Trophoblast cell (in vitro differentiated cells and primary cell): ENCODE measurements around the gene WDR35.

Source experiments
- DNase-seq, 2 donors: peaks; one replicate each; pipeline ENCODE4 v3.0.0-alpha.2; 2016
- H2AFZ ChIP-seq: 2 replicates; pipeline ENCODE4 v1.6.1; 2013; ENCODE audit warnings: low read length, moderate library complexity, mild to moderate bottlenecking; ENCODE audit not compliant: insufficient read depth, poor library complexity
- H2AK5ac ChIP-seq: 2 replicates; pipeline ENCODE4 v1.6.1; 2013; ENCODE audit warnings: mild to moderate bottlenecking, low read length
- H2BK120ac ChIP-seq: 2 replicates; pipeline ENCODE4 v1.6.1; 2013; ENCODE audit warnings: low read length, mild to moderate bottlenecking, moderate library complexity; ENCODE audit not compliant: insufficient read depth, poor library complexity
- H2BK12ac ChIP-seq: 2 replicates; pipeline ENCODE4 v1.6.1; 2013; ENCODE audit warnings: mild to moderate bottlenecking, low read length, moderate library complexity
- H2BK5ac ChIP-seq: 2 replicates; pipeline ENCODE4 v1.6.1; 2013; ENCODE audit warnings: low read length, low read depth, moderate library complexity, mild to moderate bottlenecking; ENCODE audit not compliant: poor library complexity
- H3K14ac ChIP-seq: 2 replicates; pipeline ENCODE4 v1.6.1; 2013; ENCODE audit warnings: mild to moderate bottlenecking, low read length
- H3K18ac ChIP-seq: 2 replicates; pipeline ENCODE4 v1.6.1; 2013; ENCODE audit warnings: mild to moderate bottlenecking, low read length
- H3K23ac ChIP-seq: 2 replicates; pipeline ENCODE4 v1.6.1; 2013; ENCODE audit warnings: low read length
- H3K27ac ChIP-seq: 2 replicates; pipeline ENCODE4 v1.5.1; 2013; ENCODE audit warnings: low read depth, mild to moderate bottlenecking, inconsistent platforms, low read length, moderate library complexity
- H3K27me3 ChIP-seq: 2 replicates; pipeline ENCODE4 v1.6.1; 2013; ENCODE audit warnings: inconsistent platforms, mild to moderate bottlenecking, low read length, moderate library complexity; ENCODE audit not compliant: insufficient read depth
- H3K36me3 ChIP-seq, 2 experiments: 1 replicate in 1 of 2; 2 replicates in 1 of 2; pipeline ENCODE4 v1.6.1; 2013; ENCODE audit warnings: low read length in 2 of 2, mild to moderate bottlenecking in 2 of 2, moderate library complexity in 1 of 2; ENCODE audit not compliant: insufficient read depth in 2 of 2, control insufficient read depth in 1 of 2
- H3K4ac ChIP-seq: 2 replicates; pipeline ENCODE4 v1.6.1; 2013; ENCODE audit warnings: low read depth, mild to moderate bottlenecking, low read length, moderate library complexity
- H3K4me1 ChIP-seq, 2 experiments: 1 replicate in 1 of 2; 2 replicates in 1 of 2; pipeline ENCODE4 v1.6.1; 2013; ENCODE audit warnings: low read length in 2 of 2, mild to moderate bottlenecking in 2 of 2, moderate library complexity in 1 of 2; ENCODE audit not compliant: insufficient read depth in 2 of 2, control insufficient read depth in 1 of 2
- H3K4me2 ChIP-seq: 2 replicates; pipeline ENCODE4 v1.6.1; 2013; ENCODE audit warnings: inconsistent platforms, mild to moderate bottlenecking, low read length, moderate library complexity
- H3K4me3 ChIP-seq: 2 replicates; pipeline ENCODE4 v1.5.1; 2013; ENCODE audit warnings: mild to moderate bottlenecking, low read depth, low read length, inconsistent platforms
- H3K79me1 ChIP-seq: one replicate; pipeline ENCODE4 v1.6.1; 2013; ENCODE audit warnings: low read length
- H3K79me2 ChIP-seq: 2 replicates; pipeline ENCODE4 v1.6.1; 2013; ENCODE audit warnings: low read length, mild to moderate bottlenecking; ENCODE audit not compliant: control insufficient read depth, insufficient read depth, poor library complexity
- H3K9ac ChIP-seq: 2 replicates; pipeline ENCODE4 v1.6.1; 2013; ENCODE audit warnings: mild to moderate bottlenecking, low read length
- H3K9me3 ChIP-seq: 2 replicates; pipeline ENCODE4 v1.6.1; 2013; ENCODE audit warnings: low read depth, mild to moderate bottlenecking, control low read depth, inconsistent platforms, low read length; ENCODE audit not compliant: insufficient read depth
- H4K12ac ChIP-seq: 2 replicates; pipeline ENCODE4 v1.6.1; 2013; ENCODE audit warnings: low read depth, mild to moderate bottlenecking, low read length, moderate library complexity
- H4K8ac ChIP-seq: 2 replicates; pipeline ENCODE4 v1.6.1; 2013; ENCODE audit warnings: low read depth, mild to moderate bottlenecking, low read length, moderate library complexity
- H4K91ac ChIP-seq: one replicate; pipeline ENCODE4 v1.6.1; 2013; ENCODE audit warnings: low read depth, mild to moderate bottlenecking, low read length, moderate library complexity
- WGBS: extraction: QIAGEN DNeasy Blood & Tissue Kit; methylation state at CpG from one replicate; pipeline ENCODE4 v1.1.7; 2013; ENCODE audit warnings: missing lambda C conversion rate; ENCODE audit not compliant: insufficient read length, insufficient coverage; ENCODE audit errors: extremely low coverage; 5-methylcytosine and 5-hydroxymethylcytosine counted together

WDR35 gene

DNA sequence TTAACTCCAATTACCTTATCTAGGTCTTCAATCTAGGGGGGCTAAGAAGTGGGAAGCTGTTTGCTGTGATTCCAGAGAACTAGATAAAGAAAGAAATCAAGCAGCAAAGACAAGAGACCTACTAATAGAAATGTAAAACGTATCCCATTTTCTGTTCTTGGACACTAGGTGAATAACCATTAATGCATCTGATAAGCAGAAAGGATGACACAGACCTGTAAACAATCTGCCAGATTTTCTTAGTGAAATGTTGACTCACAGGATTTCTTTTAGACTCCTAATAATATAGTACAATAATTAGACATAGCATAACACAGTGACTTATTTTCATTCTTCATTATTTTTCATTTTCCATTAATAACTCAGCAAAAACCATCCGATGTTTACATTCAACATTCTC is 1.3 kb downstream of the WDR35 start:
- Histone ChIP-seq H2AK5ac (no peak overlapping the region), H3K79me2 (peaks cover 2% of the 10 kb centered on the region), H3K27me3 (no peaks in the 10 kb centered on the region), H4K91ac (no peak overlapping the region), H3K23ac (no peak overlapping the region), H3K36me3 (no peaks in the 10 kb centered on the region), H3K79me1 (peaks cover 2% of the 10 kb centered on the region), H3K27ac (no peak overlapping the region), H2BK5ac (no peak overlapping the region), H2AFZ (no peak overlapping the region), H3K9me3 (peaks cover 3% of the 10 kb centered on the region), H3K4me3 (no peak overlapping the region), H3K9ac (no peak overlapping the region), H3K14ac (no peak overlapping the region), H3K4me1 (peaks cover 0 to 4% of the 10 kb centered on the region in 2 experiments), H2BK120ac (no peak overlapping the region), H3K4ac (no peak overlapping the region), H4K12ac (no peak overlapping the region), H2BK12ac (no peak overlapping the region), H3K4me2 (no peak overlapping the region), H3K18ac (no peak overlapping the region), H4K8ac (no peak overlapping the region)
- no CpG with 5 or more reads among the region's 2 CpGs for WGBS
- no peak for DNase-seq

DNA sequence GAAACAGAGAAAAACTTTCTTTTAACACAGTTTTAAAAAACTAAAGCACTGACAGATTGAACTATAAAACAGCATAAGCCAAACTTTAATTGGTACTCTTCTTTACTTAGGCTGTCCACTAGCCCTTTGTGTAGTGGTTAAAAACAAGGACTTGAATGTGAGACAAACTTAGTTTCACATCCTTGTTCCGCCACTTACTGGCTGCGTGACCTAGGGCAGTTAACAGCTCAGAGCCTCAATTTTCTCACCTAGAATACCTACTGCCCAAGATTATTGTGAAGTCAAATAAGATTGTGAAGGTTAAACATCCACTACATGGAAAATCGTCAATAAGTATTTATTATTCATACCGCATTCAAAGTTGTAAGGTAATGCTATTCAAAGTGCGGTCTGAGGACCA is 2.0 kb downstream of the WDR35 start:
- H2BK12ac ChIP-seq, result no peak overlapping the region
- peaks cover 0 to 4% of the 10 kb centered on the region in 2 experiments for H3K4me1 ChIP-seq
- no peak overlapping the region for H3K9ac ChIP-seq
- no peak overlapping the region for H3K18ac ChIP-seq
- H3K79me2 ChIP-seq, result peaks cover 2% of the 10 kb centered on the region
- no peak overlapping the region for H2BK120ac ChIP-seq
- H4K12ac ChIP-seq, result no peak overlapping the region
- H2AK5ac ChIP-seq, result no peak overlapping the region
- no peak overlapping the region for H3K4me2 ChIP-seq
- peaks cover 2% of the 10 kb centered on the region for H3K79me1 ChIP-seq
- no CpG with 5 or more reads among the region's 5 CpGs for WGBS
- H4K8ac ChIP-seq, result no peak overlapping the region
- no peak overlapping the region for H3K4ac ChIP-seq
- no peaks in the 10 kb centered on the region for H3K36me3 ChIP-seq
- H4K91ac ChIP-seq, result no peak overlapping the region
- H3K27me3 ChIP-seq, result no peaks in the 10 kb centered on the region
- H2BK5ac ChIP-seq, result no peak overlapping the region
- H2AFZ ChIP-seq, result no peak overlapping the region
- DNase-seq, result no peak
- peaks cover 3% of the 10 kb centered on the region for H3K9me3 ChIP-seq
- H3K4me3 ChIP-seq, result no peak overlapping the region
- H3K23ac ChIP-seq, result no peak overlapping the region
- no peak overlapping the region for H3K14ac ChIP-seq
- no peak overlapping the region for H3K27ac ChIP-seq

DNA sequence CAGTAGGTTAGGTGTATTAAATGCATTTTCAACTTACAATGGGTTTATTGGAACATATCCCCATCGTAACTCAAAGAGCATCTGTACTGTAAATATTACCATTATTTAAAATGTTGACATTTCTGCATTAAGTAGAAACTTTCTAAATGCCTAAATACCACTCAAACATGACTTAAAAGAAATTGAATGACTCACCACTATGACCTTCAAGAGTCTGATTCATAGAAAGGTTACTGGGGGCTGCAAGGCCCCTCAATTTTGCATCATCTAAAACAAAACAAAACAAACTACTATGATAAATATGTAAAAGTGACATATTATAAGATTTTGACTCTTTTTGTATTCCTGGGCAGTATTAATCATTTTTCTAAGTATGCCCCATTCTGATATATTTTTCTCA is 7.6 kb downstream of the WDR35 start:
- no peak overlapping the region for H2BK12ac ChIP-seq
- H2AFZ ChIP-seq, result no peak overlapping the region
- H3K4ac ChIP-seq, result no peak overlapping the region
- no peak overlapping the region for H3K27ac ChIP-seq
- no peak overlapping the region for H3K14ac ChIP-seq
- no peak overlapping the region for H2BK5ac ChIP-seq
- H3K9me3 ChIP-seq, result peaks cover 3% of the 10 kb centered on the region
- no peak overlapping the region for H3K4me2 ChIP-seq
- no peaks in the 10 kb centered on the region for H3K79me2 ChIP-seq
- no peaks in the 10 kb centered on the region for H3K27me3 ChIP-seq
- H3K79me1 ChIP-seq, result no peaks in the 10 kb centered on the region
- no peak overlapping the region for H4K8ac ChIP-seq
- no CpG with 5 or more reads among the region's 1 CpG for whole genome bisulfite sequencing
- no peak for DNase-seq
- no peak overlapping the region for H2AK5ac ChIP-seq
- peaks cover 0 to 2% of the 10 kb centered on the region in 2 experiments for H3K36me3 ChIP-seq
- no peak overlapping the region for H3K4me3 ChIP-seq
- H3K4me1 ChIP-seq, result no peaks in the 10 kb centered on the region
- H4K91ac ChIP-seq, result no peak overlapping the region
- no peak overlapping the region for H3K9ac ChIP-seq
- no peak overlapping the region for H3K18ac ChIP-seq
- no peak overlapping the region for H3K23ac ChIP-seq
- no peak overlapping the region for H4K12ac ChIP-seq
- H2BK120ac ChIP-seq, result no peak overlapping the region

DNA sequence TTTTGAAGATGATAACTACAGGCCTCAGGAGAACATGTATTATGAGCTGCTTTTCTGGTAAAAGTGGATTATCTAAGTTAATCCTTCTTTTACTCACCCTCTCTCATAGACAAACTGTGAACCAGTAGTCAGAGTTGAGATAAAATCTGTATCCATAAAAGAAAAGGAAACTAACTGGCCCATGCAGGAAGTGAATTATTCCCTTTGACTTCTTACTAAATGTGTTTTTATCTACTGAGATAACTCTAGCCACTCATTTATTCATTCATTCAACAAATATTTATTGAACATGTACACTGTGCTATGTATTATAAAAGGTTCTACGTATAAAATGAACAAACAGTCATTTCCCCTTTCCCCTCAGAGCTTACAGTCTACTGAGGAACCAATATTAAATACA is 10.0 kb downstream of the WDR35 start:
- Histone ChIP-seq H3K4me3 (no peak overlapping the region), H2AFZ (no peak overlapping the region), H3K79me1 (no peaks in the 10 kb centered on the region), H3K4me2 (no peak overlapping the region), H3K36me3 (peaks cover 0 to 2% of the 10 kb centered on the region in 2 experiments), H4K12ac (no peak overlapping the region), H2BK120ac (no peak overlapping the region), H2AK5ac (no peak overlapping the region), H2BK5ac (no peak overlapping the region), H2BK12ac (no peak overlapping the region), H3K9me3 (peaks cover under 1% of the 10 kb centered on the region), H3K79me2 (no peaks in the 10 kb centered on the region), H3K23ac (no peak overlapping the region), H4K91ac (no peak overlapping the region), H3K9ac (no peak overlapping the region), H3K27me3 (no peaks in the 10 kb centered on the region), H4K8ac (no peak overlapping the region), H3K4ac (no peak overlapping the region), H3K18ac (no peak overlapping the region), H3K4me1 (no peaks in the 10 kb centered on the region), H3K27ac (no peak overlapping the region), H3K14ac (no peak overlapping the region)
- WGBS, result no CpG with 5 or more reads among the region's 1 CpG
- no peak for DNase-seq
